ENCODE measurements around the gene MMD.

Gene MMD

GRCh38 chr17:55384643-55385232 is 36.9 kb downstream of the MMD start:
- DNase-seq, result no peak
- no peak for TF ChIP-seq POLR2A (IDR thresholded peaks at IDR 0.05; ENCODE audit: low read length)
- TF ChIP-seq GATA1 (IDR thresholded peaks at IDR 0.05; ENCODE audit: low read depth, low read length), result no peak

DNA sequence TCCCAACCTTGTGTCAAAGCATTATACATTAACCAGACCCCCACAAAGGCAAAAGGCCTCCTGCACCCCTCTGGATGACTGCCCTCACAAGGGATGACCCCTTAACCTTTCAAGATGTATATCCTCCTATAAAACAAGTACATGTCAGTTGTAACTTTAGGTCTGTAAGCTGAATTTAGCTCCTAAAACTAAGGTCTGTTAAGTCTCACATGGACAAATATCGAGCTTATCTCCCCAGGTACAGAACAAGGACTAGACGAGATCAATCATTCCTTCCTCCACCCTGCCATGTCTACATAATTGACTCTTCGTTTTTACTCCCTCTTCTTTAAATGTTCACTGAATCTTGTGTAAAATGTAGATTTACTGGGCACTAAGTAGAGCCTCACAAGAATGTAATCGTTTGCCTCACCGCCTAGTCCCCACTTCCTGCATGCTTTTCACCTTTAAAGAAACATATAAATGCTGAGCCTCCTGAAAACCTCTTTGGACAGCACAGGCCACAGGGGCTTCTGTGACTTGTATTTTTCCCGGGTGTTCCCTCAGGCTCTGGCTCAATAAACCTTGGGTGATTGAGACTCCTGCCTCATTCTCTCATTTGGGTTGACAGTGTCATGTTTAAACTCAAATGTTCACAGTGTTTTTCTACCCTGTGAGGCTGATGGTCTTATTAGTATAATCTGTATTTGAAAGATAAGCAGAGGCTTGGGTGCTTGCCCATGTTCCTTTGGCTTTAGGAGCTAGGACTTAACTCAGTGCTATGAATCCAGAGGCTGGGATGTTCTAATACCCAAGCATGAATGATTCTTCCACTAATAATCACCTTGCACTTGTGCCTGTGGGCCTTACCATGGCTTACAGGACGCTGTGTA is 37.6 kb downstream of the MMD start:
- peak; percentile 72 to 85 for DNase-seq
- TF ChIP-seq POLR2A (IDR thresholded peaks at IDR 0.05; ENCODE audit: low read length) (no peak), GATA1 (IDR thresholded peaks at IDR 0.05; ENCODE audit: low read depth, low read length) (no peak)

DNA sequence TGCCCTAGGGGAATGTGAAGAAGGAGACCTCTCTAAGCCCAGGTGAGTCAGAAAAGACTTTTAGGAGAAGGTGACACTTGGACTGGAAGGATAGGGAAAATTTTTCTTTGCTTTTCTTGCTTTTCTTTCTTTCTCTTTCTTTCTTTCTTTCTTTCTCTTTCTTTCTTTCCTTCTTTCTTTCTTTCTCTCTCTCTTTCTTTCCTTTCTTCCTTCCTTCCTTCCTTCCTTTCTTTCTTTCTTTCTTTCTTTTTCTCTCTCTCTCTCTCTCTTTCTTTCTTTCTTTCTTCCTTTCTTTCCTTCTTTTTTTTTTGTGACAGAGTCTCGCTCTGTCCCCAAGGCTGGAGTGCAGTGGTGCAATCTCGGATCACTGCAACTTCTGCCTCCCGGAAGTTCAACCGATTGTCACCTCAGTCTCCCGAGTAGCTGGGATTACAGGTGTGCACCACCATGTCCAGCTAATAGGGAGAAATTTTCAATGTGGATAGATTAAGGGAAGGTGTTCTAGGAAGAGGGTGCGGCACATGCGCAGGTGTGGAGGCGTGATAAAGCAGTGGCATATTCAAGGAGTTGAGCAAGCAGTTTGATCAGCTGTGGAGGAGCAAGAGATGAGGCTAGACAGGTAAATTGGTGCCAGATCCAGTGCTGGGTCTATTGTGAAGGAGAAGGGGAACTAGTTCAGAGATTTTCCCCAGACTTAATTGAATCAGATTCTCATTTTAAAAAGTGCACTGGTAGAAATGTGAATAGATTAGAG is 40.4 kb downstream of the MMD start:
- no peak for DNase-seq
- TF ChIP-seq GATA1 (IDR thresholded peaks at IDR 0.05; ENCODE audit: low read depth, low read length) (no peak), POLR2A (IDR thresholded peaks at IDR 0.05; ENCODE audit: low read length) (no peak)

- TF ChIP-seq POLR2A (IDR thresholded peaks at IDR 0.05; ENCODE audit: low read length) (no peak), GATA1 (IDR thresholded peaks at IDR 0.05; ENCODE audit: low read depth, low read length) (no peak)
Observed at GRCh38 chr17:55377671-55378275, 43.9 kb downstream of the MMD start.

DNA sequence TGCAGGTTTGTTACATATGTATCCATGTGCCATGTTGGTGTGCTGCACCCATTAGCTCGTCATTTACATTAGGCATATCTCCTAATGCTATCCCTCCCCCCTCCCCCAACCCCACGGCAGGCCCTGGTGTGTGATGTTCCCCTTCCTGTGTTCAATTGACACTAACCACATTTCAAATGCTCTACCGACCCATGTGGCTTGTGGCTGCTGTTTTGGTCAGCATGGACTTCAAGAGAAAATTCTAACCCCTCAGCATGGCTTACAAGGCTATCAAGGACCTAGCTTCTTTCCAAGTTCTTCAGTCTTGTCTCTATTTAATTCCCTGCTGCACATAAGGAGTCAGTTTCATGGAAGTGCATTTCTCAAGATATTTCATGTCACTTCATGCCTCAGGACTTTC is 52.9 kb downstream of the MMD start:
- DNase-seq, result no peak
- TF ChIP-seq POLR2A (IDR thresholded peaks at IDR 0.05; ENCODE audit: low read length) (no peak), GATA1 (IDR thresholded peaks at IDR 0.05; ENCODE audit: low read depth, low read length) (no peak)

More at GRCh38 chr17:55377671-55378275, 43.9 kb downstream of the MMD start:
- DNase-seq, result peak; percentile 56 to 75

DNA sequence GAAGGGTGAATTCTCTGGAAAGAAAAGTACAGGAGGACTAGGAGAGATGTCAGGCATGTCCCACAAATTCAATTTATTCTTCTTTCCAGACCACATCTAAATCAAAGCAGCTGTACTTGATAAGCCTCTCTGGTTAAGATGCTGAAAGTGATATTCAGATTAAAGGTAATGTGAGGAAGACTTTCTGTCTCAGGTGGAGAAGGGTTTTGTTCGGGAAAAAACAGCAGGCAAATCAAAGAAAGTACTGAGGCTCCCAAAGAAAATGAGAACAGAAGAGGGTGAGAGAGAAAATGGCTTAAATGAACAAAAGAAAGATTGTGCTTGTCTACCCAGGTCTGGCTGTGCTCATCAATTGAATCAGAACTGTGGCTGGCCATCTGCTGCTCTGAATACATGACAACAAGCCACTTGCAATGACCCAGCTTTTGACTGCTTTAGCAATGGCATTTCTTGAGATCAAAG is 55.6 kb downstream of the MMD start:
- no peak for DNase-seq
- no peak for TF ChIP-seq POLR2A (IDR thresholded peaks at IDR 0.05; ENCODE audit: low read length)
- TF ChIP-seq GATA1 (IDR thresholded peaks at IDR 0.05; ENCODE audit: low read depth, low read length), result no peak

GRCh38 chr17:55363033-55363432 is 58.6 kb downstream of the MMD start:
- no peak for DNase-seq
- TF ChIP-seq POLR2A (IDR thresholded peaks at IDR 0.05; ENCODE audit: low read length) (no peak), GATA1 (IDR thresholded peaks at IDR 0.05; ENCODE audit: low read depth, low read length) (no peak)

DNA sequence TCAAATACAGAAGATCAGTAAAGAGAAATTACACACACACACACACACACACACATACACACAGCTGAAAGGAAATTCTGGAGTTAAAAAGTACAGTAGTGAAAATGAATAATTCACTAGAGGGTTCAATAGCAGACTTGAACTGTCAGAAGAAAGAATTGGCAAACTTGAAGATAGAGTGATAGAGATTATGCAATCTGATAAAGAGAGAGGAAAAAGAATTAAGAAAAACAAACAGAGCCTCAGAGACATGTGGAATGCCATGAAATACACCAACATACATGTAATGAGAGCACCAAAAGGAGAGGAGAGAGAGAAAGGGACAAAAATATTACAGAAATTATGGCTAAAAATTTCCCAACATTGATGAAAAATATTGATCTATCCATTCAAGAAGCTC is 60.7 kb downstream of the MMD start:
- DNase-seq, result no peak
- no peak for TF ChIP-seq POLR2A (IDR thresholded peaks at IDR 0.05; ENCODE audit: low read length)
- TF ChIP-seq GATA1 (IDR thresholded peaks at IDR 0.05; ENCODE audit: low read depth, low read length), result no peak

DNA sequence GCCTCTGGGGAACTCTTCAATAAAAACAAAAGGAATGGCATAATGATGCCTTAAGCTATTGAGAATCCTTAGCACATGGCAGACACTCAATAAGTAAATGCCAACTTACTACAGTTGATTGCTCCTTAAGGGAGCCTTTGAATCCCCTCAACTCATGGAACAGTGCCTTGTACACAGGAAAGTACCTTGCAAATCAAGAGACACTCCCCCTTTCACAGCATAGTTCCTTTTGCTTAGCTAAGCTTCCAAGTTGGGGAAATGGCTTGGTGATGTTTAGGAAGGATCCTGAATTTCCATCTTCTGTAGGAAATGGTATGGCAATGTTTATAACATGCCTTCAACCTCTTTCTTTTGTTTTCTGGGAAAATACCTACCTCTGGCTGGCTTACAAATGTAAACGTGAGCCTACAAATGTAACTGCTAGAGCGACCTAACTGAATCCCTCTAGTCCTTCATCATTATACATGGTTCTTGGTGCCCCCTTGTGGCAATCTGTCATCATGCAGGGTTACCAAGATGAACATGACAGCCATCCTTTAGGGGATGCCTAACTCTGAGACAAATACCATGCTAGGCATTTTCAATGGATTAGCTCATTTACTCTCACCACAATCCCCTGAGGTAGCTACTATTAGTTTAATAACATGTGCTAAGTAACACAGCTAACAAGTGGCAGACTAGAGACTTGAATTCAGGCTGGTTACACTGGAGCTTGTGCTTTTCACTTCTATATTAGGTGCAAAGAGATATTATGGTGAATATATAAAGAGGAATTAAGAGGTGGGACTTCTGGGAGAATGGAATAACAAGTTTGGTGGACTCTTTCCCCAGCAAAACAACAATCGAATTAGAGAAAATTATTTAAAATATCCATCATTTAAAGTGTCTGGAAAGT is 65.0 kb downstream of the MMD start:
- peak; percentile 77 to 86 for DNase-seq
- TF ChIP-seq GATA1 (IDR thresholded peaks at IDR 0.05; ENCODE audit: low read depth, low read length) (no peak), POLR2A (IDR thresholded peaks at IDR 0.05; ENCODE audit: low read length) (no peak)

DNA sequence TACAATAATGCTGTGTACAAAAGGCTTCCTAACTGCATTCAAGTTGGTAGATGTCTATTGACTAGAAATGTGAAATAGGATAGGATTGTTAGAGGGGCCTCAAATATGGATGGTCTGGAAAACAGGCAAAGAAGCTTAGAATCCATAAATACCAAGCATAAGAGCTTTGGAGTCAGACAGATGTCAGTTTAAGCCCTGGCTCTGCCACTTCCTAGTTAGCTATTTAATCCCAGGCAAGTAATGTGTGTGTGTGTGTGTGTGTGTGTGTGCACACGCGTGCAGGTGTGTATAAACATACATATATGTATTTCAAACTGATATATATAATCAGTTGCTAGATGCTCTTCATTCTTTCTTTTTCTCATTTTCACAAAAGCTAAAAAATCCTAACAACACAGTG is 66.7 kb downstream of the MMD start:
- DNase-seq, result no peak
- no peak for TF ChIP-seq POLR2A (IDR thresholded peaks at IDR 0.05; ENCODE audit: low read length)
- no peak for TF ChIP-seq GATA1 (IDR thresholded peaks at IDR 0.05; ENCODE audit: low read depth, low read length)

GRCh38 chr17:55354010-55354409 is 67.6 kb downstream of the MMD start:
- no peak for DNase-seq
- no peak for TF ChIP-seq GATA1 (IDR thresholded peaks at IDR 0.05; ENCODE audit: low read depth, low read length)
- TF ChIP-seq POLR2A (IDR thresholded peaks at IDR 0.05; ENCODE audit: low read length), result no peak

DNA sequence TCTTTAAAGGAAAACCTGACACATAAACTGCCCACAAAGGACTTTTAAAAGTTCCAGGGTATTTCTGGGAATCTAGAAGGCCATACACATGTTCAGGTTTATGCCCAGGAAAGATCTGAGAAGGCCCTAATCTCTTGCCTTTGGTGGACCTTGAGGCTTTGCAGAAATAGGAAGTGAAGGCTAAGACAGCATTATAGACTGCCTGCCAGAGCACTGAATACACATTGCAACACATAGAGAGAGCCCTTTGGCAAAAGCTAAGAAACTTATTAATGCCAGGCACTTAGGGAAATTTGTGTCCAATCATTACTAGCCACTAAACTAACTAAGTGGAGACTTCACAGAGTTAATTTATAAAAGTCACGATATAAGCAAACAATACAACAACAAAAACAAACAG is 70.4 kb downstream of the MMD start:
- no peak for DNase-seq
- TF ChIP-seq GATA1 (IDR thresholded peaks at IDR 0.05; ENCODE audit: low read depth, low read length) (no peak), POLR2A (IDR thresholded peaks at IDR 0.05; ENCODE audit: low read length) (no peak)

DNA sequence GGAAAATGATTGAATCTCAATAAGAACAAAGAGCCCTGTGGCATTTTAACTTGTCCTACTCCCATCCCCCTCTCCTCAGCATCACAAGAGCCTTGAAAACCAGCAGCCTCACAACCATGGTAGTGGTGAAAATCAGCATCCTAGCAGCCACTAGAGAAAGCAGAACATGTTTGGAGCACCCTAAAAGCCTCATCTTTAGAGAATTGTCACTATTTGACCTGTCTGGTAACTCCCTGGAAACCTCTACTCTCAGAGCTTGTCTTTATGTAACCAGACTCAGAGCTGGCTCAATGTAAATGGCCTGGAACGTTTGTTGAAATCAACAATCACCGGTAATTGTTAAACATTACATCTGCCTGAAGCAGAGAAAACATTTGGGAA is 70.8 kb downstream of the MMD start:
- no peak for DNase-seq
- TF ChIP-seq POLR2A (IDR thresholded peaks at IDR 0.05; ENCODE audit: low read length), result no peak
- TF ChIP-seq GATA1 (IDR thresholded peaks at IDR 0.05; ENCODE audit: low read depth, low read length), result no peak
